HG02759 (cell line): ENCODE measurements around the gene SLC38A2.
"Not testable (repeated sequence)": the region's sequence is repeated elsewhere in the genome, so short reads cannot be mapped to it uniquely, and the experiment has no call there.

Experiments
- ATAC-seq: cut with Tn5 transposase; IDR thresholded peaks from one replicate; pipeline ENCODE4 v1.9.1; 2021; ENCODE audit warnings: mild to moderate bottlenecking, moderate library complexity; ENCODE audit not compliant: unreplicated experiment

SLC38A2 gene

GRCh38 chr12:46332260-46332659 is 40.3 kb downstream of the SLC38A2 start:
- ATAC-seq = no peak

- ATAC-seq = not testable (repeated sequence)
Observed at GRCh38 chr12:46325075-46325474, 47.5 kb downstream of the SLC38A2 start.

GRCh38 chr12:46320731-46321130 is 51.8 kb downstream of the SLC38A2 start:
- ATAC-seq = no peak

GRCh38 chr12:46318037-46318436 is 54.5 kb downstream of the SLC38A2 start:
- no peak for ATAC-seq
